Stimulated activated CD4-positive, alpha-beta T cell treated with anti-CD3 and anti-CD28 coated beads, Interleukin-4, amount 100 ng/mL, for 4 hours (primary cell): ENCODE data around the gene GHITM.
"Not testable (repeated sequence)": the region's sequence is repeated elsewhere in the genome, so short reads cannot be mapped to it uniquely, and the experiment has no call there.

Experiments
- DNase-seq, 2 experiments: peaks; one replicate each; pipeline ENCODE4 v3.0.0-alpha.2; 2020

Gene GHITM

DNA sequence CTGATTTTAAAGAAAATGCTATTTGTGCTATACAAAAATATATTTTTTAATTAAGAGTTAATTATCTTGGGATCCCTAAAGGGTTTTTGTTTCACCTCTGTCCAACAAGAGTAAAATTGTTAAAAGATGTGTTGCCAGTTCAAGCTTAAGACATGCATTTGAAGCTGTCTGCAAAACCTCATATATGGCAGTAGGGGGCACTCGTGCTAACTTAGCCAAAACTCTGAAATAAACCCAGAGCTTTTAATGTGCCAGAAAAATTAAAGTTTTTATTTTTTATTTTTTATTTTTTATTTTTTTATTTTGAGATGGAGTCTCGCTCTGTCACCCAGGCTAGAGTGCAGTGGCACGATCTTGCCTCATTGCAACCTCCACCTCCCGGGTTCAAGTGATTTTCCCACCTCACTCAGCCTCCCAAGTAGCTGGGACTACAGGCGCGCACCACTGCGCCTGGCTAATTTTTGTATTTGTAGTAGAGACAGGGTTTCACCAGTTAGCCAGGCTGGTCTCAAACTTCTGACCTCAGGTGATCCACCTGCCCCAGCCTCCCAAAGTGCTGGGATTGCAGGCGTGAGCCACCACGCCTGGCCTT lies 8.8 kb downstream of the GHITM start:
- DNase-seq = not testable (repeated sequence)

DNA sequence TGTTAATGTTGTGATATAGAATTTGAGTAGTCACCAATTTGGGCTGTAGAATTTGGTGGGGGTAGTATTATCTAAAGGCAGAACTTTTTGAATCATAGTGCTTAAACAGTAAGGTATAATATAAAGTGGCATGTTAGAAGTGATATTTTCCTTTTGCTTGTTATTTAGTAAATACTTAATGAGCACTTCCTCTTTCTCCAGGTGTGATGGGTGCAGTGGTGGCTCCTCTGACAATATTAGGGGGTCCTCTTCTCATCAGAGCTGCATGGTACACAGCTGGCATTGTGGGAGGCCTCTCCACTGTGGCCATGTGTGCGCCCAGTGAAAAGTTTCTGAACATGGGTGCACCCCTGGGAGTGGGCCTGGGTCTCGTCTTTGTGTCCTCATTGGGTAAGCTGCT lies 10.5 kb downstream of the GHITM start:
- no peak for DNase-seq

DNA sequence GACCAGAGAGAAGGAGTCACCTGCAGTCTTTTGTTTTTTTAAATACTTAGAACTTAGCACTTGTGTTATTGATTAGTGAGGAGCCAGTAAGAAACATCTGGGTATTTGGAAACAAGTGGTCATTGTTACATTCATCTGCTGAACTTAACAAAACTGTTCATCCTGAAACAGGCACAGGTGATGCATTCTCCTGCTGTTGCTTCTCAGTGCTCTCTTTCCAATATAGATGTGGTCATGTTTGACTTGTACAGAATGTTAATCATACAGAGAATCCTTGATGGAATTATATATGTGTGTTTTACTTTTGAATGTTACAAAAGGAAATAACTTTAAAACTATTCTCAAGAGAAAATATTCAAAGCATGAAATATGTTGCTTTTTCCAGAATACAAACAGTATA lies 13.5 kb downstream of the GHITM start:
- no peak for DNase-seq

DNA sequence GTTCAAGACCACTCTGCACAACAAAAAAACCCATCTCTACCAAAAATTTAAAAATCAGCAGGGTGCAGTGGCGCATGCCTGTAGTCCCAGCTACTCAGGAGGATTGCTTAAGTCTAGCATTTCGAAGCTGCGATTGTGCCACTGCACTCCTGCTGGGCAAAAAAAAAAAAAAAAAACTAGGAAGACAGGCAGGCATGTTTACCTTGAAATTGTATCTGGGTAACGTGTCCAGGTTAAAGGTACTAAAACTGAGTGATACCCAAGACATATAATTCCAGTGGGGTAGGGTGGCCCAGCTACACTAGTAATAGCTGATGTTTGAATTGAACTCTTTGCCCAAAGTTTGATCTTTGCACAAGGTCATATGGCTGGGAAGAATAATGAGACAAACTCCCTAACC lies 16.2 kb downstream of the GHITM start:
- DNase-seq = no peak

DNA sequence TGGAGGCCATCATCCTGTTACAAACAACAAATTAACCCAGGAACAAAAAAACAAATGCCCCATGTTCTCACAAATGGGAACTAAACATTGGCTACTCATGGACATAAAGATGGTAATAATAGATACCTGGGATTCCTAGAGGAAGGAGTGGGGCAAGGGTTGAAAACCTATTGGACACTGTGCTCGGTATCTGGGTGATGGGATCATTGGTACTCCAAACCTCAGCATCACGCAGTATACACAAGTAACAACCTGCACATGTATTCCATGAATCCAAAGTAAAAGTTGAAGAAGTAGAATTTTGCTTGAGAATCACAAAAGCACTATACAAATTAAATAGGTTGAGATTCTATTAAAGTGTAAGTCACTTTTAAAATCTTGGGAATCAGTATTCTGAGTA lies 16.7 kb downstream of the GHITM start:
- DNase-seq = no peak

DNA sequence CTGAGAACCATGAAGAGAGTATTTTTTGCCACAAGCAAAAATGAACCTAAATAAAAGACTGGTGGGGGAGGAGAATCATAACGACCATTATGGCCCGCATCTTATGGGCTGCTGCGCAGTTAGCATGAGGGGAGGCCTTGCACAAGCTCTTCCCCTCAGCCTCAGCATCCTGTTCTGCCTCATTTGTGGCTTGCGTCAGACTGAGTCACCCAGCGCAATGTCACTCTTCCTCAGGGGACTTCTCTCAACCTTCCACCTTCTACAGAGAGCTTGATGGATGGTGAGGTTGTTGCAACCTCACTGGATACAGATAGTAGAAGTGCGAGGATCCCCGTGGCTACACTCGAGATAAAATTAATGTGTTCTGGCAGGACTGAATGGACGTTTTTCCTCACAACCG lies 17.5 kb downstream of the GHITM start:
- peak in 1 of 2 experiments; percentile 26 for DNase-seq

DNA sequence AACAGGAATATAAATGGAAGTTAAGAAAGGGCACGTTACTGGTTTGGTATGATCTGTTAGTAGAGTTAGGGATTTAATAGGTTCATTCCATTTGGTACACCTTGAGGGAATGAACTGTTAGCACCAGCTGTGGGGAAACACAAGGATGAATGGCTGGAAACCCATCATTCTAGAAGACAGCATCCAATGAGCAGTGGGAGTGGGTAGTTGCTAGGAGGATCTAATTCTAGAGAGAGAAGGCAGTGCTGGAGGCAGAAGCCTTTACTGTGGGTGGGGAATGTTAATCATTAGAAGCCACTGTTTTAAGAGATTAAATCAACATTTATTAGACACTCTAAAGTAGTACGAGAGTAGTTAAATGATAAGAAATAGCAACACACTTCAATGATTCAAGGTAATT lies 18.8 kb downstream of the GHITM start:
- no peak for DNase-seq

DNA sequence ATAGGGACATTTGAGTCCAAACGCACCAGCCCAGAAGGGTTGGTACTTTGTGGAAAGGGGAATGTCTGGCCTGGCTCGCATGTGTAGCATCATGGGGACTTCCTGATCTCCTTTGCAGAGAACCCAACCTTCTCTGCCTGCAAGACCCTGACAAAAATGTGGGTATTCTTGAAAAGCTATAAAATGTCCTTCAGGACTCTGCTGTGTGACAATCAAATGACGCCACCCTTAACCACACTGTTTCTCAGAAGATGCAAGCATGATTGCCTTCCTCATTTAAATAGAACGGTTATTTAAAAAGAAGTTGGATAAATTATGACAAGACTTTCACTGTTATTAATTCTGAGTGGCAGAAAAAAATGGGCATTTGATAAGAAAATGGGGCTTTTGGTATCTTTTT lies 19.2 kb downstream of the GHITM start:
- no peak for DNase-seq

DNA sequence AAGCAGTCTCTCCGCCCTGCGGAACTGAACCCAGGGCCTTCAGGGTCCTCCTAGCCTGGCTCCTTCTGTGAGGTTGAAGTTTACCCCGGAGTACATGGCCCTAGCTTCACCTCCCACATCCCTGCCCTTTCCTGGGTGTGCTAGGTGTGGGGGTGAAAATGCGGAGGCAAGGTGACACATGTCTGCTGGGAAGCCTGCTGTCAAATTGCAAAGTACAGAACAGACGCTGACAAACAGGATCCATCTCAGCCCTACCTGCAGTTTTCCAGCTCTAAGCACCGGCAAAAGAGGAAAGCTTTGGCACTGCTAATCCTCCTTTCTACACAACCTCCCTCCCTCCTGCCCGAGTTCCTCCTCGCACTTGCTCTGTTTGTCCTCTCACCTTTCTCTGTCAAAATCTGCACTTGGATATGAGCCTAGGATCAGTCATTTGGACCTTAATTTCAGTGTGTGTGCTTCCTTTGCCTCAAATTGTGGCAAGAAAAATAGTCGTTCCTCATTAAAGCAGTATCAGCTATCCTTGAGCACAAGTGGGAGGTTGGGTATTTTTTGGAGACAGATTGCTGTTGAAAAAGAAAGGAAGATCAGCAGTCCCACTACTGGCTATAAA lies 19.9 kb downstream of the GHITM start:
- no peak for DNase-seq

DNA sequence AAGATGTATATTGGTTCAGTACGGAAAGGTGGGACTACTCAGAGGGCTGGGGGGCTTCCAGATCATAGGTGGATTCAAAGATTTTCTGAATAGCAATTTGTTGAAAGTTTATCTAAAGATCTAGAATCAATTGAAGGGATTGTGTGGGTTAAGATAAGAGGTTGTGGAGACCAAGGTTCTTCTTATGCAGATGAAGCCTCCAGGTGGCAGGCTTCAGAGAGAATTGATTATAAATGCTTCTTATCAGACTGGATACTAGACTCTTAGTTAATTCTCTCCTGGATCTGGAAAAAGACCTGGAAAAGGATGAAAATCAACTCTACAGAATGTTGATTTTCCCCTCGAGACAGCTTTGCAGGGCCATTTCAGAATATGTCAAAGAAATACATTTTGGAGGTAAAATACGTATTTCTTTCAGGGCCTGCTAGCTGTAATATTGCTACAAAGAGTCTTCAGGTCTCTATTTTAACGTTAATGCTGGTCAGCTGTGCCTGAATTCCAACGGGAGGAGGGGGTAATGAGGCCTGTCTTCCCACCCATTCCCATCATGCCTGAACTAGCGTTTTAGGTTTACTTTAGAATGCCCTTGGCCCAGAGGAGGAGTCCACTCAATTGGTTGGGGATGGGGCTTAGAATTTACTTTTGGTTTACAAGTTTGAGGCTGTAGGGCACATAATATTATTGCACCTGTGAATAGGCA lies 21.5 kb downstream of the GHITM start:
- no peak for DNase-seq

DNA sequence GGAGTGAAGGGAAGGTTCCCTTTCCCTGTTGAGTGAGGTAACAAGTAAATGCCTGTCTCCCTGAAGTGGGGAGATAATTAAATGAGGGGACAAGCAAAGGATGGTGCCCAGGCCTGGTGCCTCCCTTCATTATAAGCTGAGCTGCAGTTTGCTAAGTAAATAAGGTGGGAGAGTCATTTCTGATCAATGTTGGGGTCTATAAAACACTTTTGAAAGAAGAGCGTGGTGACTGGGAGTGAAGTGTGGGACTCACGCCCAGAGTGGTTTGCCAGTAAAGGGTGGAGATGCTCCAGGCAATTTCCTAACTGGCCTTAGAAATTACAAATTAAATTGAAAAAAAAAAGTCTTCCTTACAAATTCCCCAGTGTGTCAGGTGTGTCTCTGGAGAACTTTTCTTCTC lies 24.7 kb downstream of the GHITM start:
- DNase-seq = no peak

DNA sequence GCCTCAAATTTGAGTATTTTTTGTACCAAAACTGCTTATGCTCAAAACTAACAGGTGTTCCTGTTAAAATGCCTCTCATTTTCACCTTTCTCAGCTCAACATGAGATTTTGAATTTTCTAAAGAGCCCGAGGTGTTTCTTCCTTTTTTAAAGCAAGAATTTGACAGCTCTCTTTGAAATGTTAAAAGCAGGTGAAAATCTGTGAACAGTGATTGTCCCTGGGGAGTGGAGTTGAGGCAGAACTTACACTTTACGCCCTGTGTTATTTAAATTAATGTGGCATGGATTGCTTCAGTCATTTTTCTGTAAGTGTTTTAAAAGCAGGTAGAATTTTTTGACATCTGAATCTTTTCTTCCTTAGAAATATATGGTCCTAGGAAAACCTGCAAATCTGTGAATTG lies 25.1 kb downstream of the GHITM start:
- DNase-seq = no peak

DNA sequence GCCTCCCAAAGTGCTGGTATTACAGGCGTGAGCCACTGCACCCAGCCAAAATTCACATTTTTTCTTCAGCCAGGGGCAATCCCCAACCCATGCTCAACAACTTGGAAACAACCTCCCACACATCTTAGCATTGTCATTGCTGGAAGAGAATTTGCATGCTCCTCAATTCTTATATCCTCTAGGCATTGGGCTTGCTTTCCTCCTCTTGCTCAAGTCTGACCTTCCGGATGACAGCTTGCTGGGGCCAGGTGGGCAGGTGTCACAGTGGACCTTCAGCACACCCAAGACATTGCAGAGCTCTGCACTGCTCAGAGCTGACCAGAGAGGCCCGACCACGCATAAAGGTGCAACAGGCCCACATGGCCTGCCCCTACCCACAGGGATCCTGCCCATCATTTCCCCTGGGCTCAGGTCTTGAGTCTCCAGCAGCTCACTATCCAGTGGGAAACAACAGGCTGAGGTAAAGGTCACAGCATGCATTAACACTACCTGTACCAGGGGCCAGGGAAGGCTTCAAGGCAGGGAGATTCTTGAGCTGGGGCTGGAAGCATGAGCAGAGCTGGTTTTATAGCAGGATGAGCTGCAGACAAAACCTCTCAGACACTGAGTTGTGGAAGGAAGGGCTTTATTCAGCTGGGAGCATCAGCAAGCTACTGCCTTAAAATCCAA lies 27.4 kb downstream of the GHITM start:
- DNase-seq = no peak

DNA sequence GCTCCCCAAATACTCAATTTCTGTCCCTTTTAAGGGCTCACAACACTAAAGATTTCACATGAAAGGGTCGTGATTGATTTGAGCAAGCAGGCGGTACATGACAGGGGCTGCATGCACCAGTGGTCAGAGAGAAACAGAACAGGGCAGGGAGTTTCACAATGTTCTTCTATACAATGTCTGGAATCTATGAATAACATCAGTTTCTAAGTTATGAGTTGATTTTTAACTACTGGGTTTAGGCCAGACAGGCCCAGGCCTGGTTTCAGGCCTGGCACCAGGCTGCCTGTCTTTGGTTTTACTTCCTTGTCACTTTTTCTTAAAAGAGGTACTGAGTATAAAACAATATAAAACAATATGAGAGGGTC lies 28.0 kb downstream of the GHITM start:
- DNase-seq = not testable (repeated sequence)

DNA sequence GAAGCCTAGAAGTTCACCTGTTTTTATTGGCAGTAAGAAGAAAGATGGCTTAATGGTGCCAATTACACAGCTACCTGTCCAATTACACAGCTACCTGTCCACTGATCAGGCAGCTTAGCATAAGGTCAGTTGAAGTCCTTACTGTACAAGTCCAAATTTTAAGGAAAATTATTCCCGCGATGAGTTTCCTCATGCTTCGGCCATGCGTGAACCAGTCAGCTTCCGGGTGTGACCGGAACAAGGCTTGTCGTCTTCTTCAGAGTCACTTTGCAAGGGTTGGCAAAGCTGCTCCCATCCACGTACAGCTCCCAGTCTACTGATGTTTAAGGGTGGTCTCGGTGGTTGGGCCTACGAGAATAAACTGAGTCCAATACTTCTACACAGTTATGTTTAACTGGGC lies 29.1 kb downstream of the GHITM start:
- DNase-seq = not testable (repeated sequence)

DNA sequence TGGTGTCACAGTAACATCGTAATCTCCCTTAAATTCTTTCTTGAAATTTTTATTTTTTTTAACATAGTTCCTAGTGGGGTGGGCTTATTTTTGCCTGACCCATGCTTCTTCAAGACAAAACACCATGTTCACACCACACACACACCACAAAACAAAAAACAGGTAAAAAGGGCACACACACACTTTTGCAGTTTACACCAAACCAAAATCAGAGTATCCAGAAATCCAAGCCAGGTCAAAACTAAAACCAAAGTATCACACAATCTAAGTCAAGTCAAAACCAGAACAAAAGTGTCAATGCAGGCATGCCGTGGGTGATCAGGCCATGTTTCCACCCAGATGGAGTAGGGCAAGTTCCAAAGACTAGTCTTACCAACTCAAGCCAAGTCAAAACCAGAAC lies 31.9 kb downstream of the GHITM start:
- DNase-seq = not testable (repeated sequence)

DNA sequence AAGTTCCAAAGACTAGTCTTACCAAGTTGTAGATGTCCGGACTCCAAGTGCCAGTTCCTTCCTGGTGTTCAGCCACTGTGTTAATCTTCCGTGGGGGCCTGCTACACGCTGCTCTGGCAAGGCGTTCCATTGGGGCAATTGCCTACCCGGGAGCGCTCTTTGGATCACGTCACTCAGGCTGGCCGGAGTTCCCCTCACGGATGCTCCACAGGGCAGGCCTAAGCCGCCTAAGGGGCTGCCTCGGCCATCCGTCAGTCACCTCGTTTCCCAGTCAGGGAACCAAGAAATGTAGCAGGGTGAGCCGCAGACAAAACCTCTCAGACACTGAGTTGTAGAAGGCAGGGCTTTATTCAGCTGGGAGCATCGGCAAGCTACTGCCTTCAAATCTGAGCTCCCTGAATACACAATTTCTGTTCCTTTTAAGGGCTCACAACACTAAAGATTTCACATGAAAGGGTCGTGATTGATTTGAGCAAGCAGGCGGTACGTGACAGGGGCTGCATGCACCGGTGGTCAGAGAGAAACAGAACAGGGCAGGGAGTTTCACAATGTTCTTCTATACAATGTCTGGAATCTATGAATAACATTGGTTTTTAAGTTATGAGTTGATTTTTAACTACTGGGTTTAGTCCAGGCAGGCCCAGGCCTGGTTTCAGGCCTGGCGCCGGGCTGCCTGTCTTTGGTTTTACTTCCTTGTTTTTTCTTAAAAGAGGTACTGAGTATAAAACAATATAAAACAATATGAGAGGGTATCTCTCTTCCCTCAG lies 32.6 kb downstream of the GHITM start:
- not testable (repeated sequence) for DNase-seq

DNA sequence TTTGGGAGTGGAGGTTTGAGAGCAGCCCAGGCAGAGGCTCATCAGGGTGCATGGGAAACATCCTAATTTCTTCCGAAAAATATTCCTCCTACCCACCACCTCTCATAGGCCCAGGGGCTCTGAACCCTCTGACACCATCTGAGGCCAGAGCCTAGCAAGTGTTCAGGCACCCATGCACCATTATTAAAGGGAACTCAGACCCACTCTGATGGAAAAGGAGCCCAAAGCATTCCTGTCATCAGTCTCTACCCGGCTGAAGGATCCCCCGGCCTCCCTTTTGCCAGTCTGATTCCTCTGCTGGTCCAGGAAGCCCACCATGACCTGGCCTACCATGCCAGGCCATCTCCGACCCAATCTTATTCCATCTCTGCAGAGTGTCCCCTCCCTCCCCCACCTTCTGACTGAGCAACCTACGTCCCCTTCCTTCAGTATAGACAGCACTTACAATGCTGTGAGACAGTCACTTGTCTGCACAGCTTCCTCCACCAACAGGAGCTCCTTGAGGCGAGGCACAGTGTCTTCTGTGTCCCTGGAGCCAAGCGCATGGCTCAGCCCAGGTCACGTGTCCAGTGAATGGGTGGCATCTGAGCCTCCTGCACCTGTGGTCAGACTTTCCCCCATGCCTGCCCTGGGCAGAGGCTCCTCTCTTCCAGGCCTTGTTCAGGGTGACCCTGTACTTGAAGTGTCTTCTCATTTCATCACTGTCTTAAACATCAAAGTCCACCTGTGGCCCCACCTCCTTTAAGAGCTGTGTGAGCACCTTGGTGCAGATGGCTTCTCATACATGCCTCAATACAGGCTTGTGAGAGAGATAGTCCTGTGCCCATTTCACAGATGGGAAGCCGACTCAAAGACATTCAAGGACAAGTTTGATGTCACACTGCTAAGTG lies 33.4 kb downstream of the GHITM start:
- no peak for DNase-seq

DNA sequence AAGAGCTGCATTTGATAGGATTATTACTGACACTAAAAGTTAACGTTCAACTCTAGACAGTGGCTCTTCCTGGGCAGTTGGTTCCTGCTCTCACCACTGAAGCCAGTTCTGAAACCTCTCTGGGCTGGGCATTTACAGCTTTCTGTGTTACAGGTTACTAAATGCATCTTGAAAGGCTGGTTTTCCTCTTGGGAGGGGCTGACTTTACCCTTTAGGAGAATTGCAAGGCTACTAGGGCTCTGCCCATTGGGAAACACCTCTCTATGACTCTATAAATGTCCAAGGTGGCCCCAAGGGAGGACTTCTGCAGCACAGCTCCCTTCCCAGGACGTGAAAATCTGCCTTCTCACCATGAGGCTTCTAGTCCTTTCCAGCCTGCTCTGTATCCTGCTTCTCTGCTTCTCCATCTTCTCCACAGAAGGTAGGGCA lies 34.2 kb downstream of the GHITM start, which contains the start of gene GPR15LG:
TSS of gene GPR15LG (plus strand) at position 301 of the 429 bp plus-strand sequence. CDS start at position 352, 51 bp downstream.
- DNase-seq = no peak

DNA sequence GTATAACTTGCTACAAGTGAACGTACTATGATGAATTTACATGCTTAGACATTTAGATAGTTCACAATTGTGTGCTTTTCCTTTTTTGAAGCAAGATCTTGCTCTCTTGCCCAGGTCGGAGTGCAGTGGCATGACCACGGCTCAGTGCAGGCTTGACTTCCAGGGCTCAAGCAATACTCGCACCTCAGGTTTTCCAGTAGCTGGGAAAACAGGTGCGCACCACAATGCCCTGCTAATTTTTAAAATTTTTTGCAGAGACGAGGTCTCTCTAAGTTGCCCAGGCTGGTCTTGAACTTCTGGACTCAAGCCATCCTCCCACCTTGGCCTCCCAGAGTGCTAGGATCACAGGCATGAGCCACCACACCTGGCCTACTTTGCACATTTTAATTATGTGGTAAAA lies 36.1 kb downstream of the GHITM start:
- no peak for DNase-seq

DNA sequence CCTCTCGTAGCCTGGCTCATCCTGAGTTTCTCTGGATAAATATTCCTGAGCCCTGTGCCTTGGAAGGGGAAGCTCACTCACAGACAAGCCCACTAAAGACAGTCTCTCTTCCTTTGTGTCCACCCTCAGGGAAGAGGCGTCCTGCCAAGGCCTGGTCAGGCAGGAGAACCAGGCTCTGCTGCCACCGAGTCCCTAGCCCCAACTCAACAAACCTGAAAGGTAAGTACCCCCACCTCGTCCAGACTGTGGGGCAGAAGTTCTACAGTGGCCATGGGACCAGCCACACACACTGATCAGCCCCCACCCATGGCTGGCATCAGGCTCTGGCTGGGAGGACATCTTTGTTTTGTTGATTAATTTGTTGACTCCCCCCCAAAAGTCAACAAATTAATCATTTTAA lies 37.0 kb downstream of the GHITM start:
- no peak for DNase-seq
